H9 (cell line): ENCODE results near the gene LEMD3. TPM values are rescaled to one million over a fixed set of nuclear protein-coding genes. Genes with fewer than 3 reads are reported as not detected.

ENCODE experiments used
- DNase-seq: peaks from one replicate; pipeline ENCODE4 v3.0.0-alpha.2; 2017
- H2AFZ ChIP-seq: one replicate; pipeline ENCODE4 v1.6.1; 2013; ENCODE audit warnings: mild to moderate bottlenecking, low read length, control low read depth, moderate library complexity
- H2AK5ac ChIP-seq: 2 replicates; pipeline ENCODE4 v1.6.1; 2013; ENCODE audit warnings: low read length, control low read depth, mixed read lengths; ENCODE audit not compliant: insufficient read length
- H2BK120ac ChIP-seq: one replicate; pipeline ENCODE4 v1.6.1; 2013; ENCODE audit warnings: low read depth, mild to moderate bottlenecking, low read length, control low read depth, inconsistent platforms; ENCODE audit not compliant: poor library complexity, severe bottlenecking
- H2BK12ac ChIP-seq: 2 replicates; pipeline ENCODE4 v1.6.1; 2013; ENCODE audit warnings: low read length, control low read depth, mixed read lengths, low read depth; ENCODE audit not compliant: insufficient read length
- H2BK15ac ChIP-seq: 2 replicates; pipeline ENCODE4 v1.6.1; 2013; ENCODE audit warnings: low read depth, low read length, control low read depth
- H2BK20ac ChIP-seq: one replicate; pipeline ENCODE4 v1.6.1; 2013; ENCODE audit warnings: low read depth, mild to moderate bottlenecking, low read length, control low read depth, inconsistent platforms; ENCODE audit not compliant: poor library complexity, severe bottlenecking
- H2BK5ac ChIP-seq: 2 replicates; pipeline ENCODE4 v1.6.1; 2013; ENCODE audit warnings: low read length, control low read depth, mixed read lengths; ENCODE audit not compliant: insufficient read length
- H3K14ac ChIP-seq: 2 replicates; pipeline ENCODE4 v1.6.1; 2013; ENCODE audit warnings: low read length, control low read depth; ENCODE audit not compliant: insufficient read depth
- H3K18ac ChIP-seq: 2 replicates; pipeline ENCODE4 v1.6.1; 2013; ENCODE audit warnings: low read depth, mild to moderate bottlenecking, mixed read lengths, low read length, control low read depth; ENCODE audit not compliant: insufficient read length
- H3K23ac ChIP-seq: 2 replicates; pipeline ENCODE4 v1.6.1; 2013; ENCODE audit warnings: low read length, control low read depth, mixed read lengths, low read depth; ENCODE audit not compliant: insufficient read length
- H3K23me2 ChIP-seq: 2 replicates; pipeline ENCODE4 v1.6.1; 2013; ENCODE audit warnings: low read depth, mild to moderate bottlenecking, mixed read lengths, low read length, control low read depth; ENCODE audit not compliant: insufficient read length, poor library complexity, severe bottlenecking
- H3K27ac ChIP-seq: 2 replicates; pipeline ENCODE4 v1.5.1; 2013; ENCODE audit warnings: low read length, control low read depth, mixed read lengths, low read depth; ENCODE audit not compliant: insufficient read length
- H3K27me3 ChIP-seq: 2 replicates; pipeline ENCODE4 v1.6.1; 2013; ENCODE audit warnings: low read length, control low read depth, inconsistent platforms; ENCODE audit not compliant: insufficient read depth
- H3K4ac ChIP-seq: 2 replicates; pipeline ENCODE4 v1.6.1; 2013; ENCODE audit warnings: low read depth, mild to moderate bottlenecking, control low read depth, inconsistent platforms, low read length, moderate library complexity
- H3K4me1 ChIP-seq: 2 replicates; pipeline ENCODE4 v1.6.1; 2013; ENCODE audit warnings: low read length, control low read depth, inconsistent platforms; ENCODE audit not compliant: insufficient read depth
- H3K4me2 ChIP-seq: 2 replicates; pipeline ENCODE4 v1.6.1; 2013; ENCODE audit warnings: low read length, control low read depth, mixed read lengths; ENCODE audit not compliant: insufficient read length, insufficient read depth
- H3K56ac ChIP-seq: 2 replicates; pipeline ENCODE4 v1.6.1; 2013; ENCODE audit warnings: low read depth, mild to moderate bottlenecking, mixed read lengths, low read length, control low read depth; ENCODE audit not compliant: insufficient read length
- H3K79me1 ChIP-seq: 2 replicates; pipeline ENCODE4 v1.6.1; 2013; ENCODE audit warnings: low read depth, mild to moderate bottlenecking, moderate library complexity, low read length, control low read depth, inconsistent platforms; ENCODE audit not compliant: insufficient read depth, poor library complexity, severe bottlenecking
- H3K79me2 ChIP-seq: 2 replicates; pipeline ENCODE4 v1.6.1; 2013; ENCODE audit warnings: low read length, control low read depth, inconsistent platforms; ENCODE audit not compliant: insufficient read depth
- H3K9ac ChIP-seq: 2 replicates; pipeline ENCODE4 v1.6.1; 2013; ENCODE audit warnings: low read length, control low read depth, mixed read lengths; ENCODE audit not compliant: insufficient read length; ENCODE audit errors: extremely low read depth
- H3K9me3 ChIP-seq: one replicate; pipeline ENCODE4 v1.6.1; 2013; ENCODE audit warnings: low read depth, low read length, inconsistent platforms; ENCODE audit not compliant: control insufficient read depth
- H3T11ph ChIP-seq: one replicate; pipeline ENCODE4 v1.6.1; 2013; ENCODE audit warnings: mild to moderate bottlenecking, low read length, control low read depth, inconsistent platforms
- H4K20me1 ChIP-seq: one replicate; pipeline ENCODE4 v1.6.1; 2013; ENCODE audit not compliant: control insufficient read depth, insufficient read length, insufficient read depth
- H4K5ac ChIP-seq: 2 replicates; pipeline ENCODE4 v1.6.1; 2013; ENCODE audit warnings: low read depth, mild to moderate bottlenecking, mixed read lengths, low read length, control low read depth; ENCODE audit not compliant: insufficient read length
- H4K8ac ChIP-seq: replicated peaks from 2 replicates; pipeline ENCODE4 v1.6.1; 2013; ENCODE audit warnings: low read length, control low read depth, mixed read lengths, low read depth; ENCODE audit not compliant: insufficient read length
- H4K91ac ChIP-seq: 2 replicates; pipeline ENCODE4 v1.6.1; 2013; ENCODE audit warnings: low read depth, mild to moderate bottlenecking, moderate library complexity, mixed read lengths, low read length, control low read depth; ENCODE audit not compliant: insufficient read length
- H3K27ac Mint-ChIP-seq, 3 experiments: 2 replicates in 2 of 3; 3 replicates in 1 of 3; pipeline ENCODE4 v1.8.0; 2020 to 2021; ENCODE audit warnings: mixed read lengths in 3 of 3, mild to moderate bottlenecking in 1 of 3, moderate library complexity in 1 of 3
- H3K27me3 Mint-ChIP-seq: 2 replicates; pipeline ENCODE4 v1.8.0; 2021; ENCODE audit warnings: low read depth, mild to moderate bottlenecking, moderate library complexity, mixed read lengths
- H3K36me3 Mint-ChIP-seq, 3 experiments: 2 replicates in 2 of 3; 3 replicates in 1 of 3; pipeline ENCODE4 v1.8.0; 2020 to 2021; ENCODE audit warnings: low read depth in 3 of 3, mixed read lengths in 3 of 3; ENCODE audit not compliant: insufficient read depth in 1 of 3
- H3K4me1 Mint-ChIP-seq, 2 experiments: 2 replicates each; pipeline ENCODE4 v1.8.0; 2020; ENCODE audit warnings: mixed read lengths in 2 of 2
- H3K4me3 Mint-ChIP-seq, 2 experiments: 2 replicates in 1 of 2; 3 replicates in 1 of 2; pipeline ENCODE4 v1.8.0; 2020 to 2021; ENCODE audit warnings: mild to moderate bottlenecking in 2 of 2, mixed read lengths in 2 of 2, moderate library complexity in 1 of 2
- H3K9me3 Mint-ChIP-seq, 2 experiments: 2 replicates in 1 of 2; 3 replicates in 1 of 2; pipeline ENCODE4 v1.8.0; 2020; ENCODE audit warnings: mild to moderate bottlenecking in 2 of 2, mixed read lengths in 2 of 2, moderate library complexity in 1 of 2
- WGBS: extraction: QIAGEN DNeasy Blood & Tissue Kit; methylation state at CpG from one replicate; pipeline ENCODE4 v1.1.7; 2013; ENCODE audit warnings: missing lambda C conversion rate, low lambda C conversion rate, mixed read lengths; ENCODE audit not compliant: insufficient read length; ENCODE audit errors: extremely low coverage; 5-methylcytosine and 5-hydroxymethylcytosine counted together
- total RNA-seq: library from RNA; stranded (reverse); gene quantifications from 2 replicates; pipeline ENCODE4 v1.2.1, GENCODE V29; 2021
- TF ChIP-seq, protein P1 (sequence below): fragments of 200-600 bp; sonication (generic); conservative IDR thresholded peaks from 3 replicates; pipeline ENCODE4 v1.8.0; 2021; ENCODE audit warnings: antibody characterized with exemption, mild to moderate bottlenecking

LEMD3 gene
- total RNA-seq, 1 experiment from 2014 or later: 38.1 TPM

DNA sequence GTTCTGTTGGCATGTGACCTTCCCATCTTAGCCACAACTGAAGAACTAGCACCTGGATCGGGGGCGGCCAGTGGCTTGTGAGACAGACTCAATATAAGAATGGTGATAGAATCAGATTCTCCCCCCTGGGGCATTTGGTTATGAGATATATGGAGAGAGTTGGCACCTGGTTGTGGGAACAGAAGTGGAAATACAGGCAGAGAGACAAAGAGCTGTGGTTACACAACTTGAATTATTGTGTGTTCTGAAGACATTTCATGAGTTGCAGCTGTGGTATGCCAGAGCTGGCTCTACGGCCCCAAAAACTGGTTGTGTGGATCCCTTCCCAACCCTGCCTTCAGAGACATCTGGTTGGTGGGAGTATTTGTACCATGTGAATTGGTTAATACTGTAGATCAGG, 106.2 kb downstream of the LEMD3 start:
- no peak overlapping the region for H4K91ac ChIP-seq
- no peak overlapping the region for H3K56ac ChIP-seq
- H2BK15ac ChIP-seq: no peak overlapping the region
- H4K8ac ChIP-seq: no peak overlapping the region
- no peak for DNase-seq
- H3K23me2 ChIP-seq: peaks cover 8% of the 10 kb centered on the region
- H2BK12ac ChIP-seq: no peak overlapping the region
- no peak overlapping the region for H3T11ph ChIP-seq
- H3K23ac ChIP-seq: no peak overlapping the region
- H2BK120ac ChIP-seq: no peak overlapping the region
- no peak overlapping the region for H3K4ac ChIP-seq
- no peak overlapping the region for H2BK5ac ChIP-seq
- H2AK5ac ChIP-seq: no peak overlapping the region
- no peaks in the 10 kb centered on the region for H3K9me3 ChIP-seq
- Mint-ChIP-seq H3K27me3 (peaks cover 30% of the 10 kb centered on the region), H3K27ac (no peak overlapping the region), H3K4me3 (no peak overlapping the region), H3K9me3 (no peaks in the 10 kb centered on the region; a peak in 1 of 5 replicates), H3K36me3 (no peaks in the 10 kb centered on the region), H3K4me1 (peaks cover 10 to 19% of the 10 kb centered on the region in 2 experiments)
- H2BK20ac ChIP-seq: no peak overlapping the region
- no peak overlapping the region for H3K27ac ChIP-seq
- H3K9ac ChIP-seq: no peak overlapping the region
- H3K27me3 ChIP-seq: peaks cover 2% of the 10 kb centered on the region; the same call in 1 of the 2 replicates
- H4K5ac ChIP-seq: no peak overlapping the region
- H3K4me2 ChIP-seq: no peak overlapping the region
- H3K79me1 ChIP-seq: no peaks in the 10 kb centered on the region
- no peak overlapping the region for H3K18ac ChIP-seq
- TF ChIP-seq, protein P1, sequence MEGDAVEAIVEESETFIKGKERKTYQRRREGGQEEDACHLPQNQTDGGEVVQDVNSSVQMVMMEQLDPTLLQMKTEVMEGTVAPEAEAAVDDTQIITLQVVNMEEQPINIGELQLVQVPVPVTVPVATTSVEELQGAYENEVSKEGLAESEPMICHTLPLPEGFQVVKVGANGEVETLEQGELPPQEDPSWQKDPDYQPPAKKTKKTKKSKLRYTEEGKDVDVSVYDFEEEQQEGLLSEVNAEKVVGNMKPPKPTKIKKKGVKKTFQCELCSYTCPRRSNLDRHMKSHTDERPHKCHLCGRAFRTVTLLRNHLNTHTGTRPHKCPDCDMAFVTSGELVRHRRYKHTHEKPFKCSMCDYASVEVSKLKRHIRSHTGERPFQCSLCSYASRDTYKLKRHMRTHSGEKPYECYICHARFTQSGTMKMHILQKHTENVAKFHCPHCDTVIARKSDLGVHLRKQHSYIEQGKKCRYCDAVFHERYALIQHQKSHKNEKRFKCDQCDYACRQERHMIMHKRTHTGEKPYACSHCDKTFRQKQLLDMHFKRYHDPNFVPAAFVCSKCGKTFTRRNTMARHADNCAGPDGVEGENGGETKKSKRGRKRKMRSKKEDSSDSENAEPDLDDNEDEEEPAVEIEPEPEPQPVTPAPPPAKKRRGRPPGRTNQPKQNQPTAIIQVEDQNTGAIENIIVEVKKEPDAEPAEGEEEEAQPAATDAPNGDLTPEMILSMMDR: no peak
- WGBS: no CpG with 5 or more reads among the region's 3 CpGs
- H3K4me1 ChIP-seq: peaks cover 3% of the 10 kb centered on the region; the same call in 1 of the 2 replicates
- no peaks in the 10 kb centered on the region for H3K79me2 ChIP-seq
- no peak overlapping the region for H2AFZ ChIP-seq
- no peak overlapping the region for H3K14ac ChIP-seq
- H4K20me1 ChIP-seq: no peaks in the 10 kb centered on the region
